Large intestine (tissue), 3 donors: ENCODE data around the gene NCK2. TPM values are rescaled to one million over a fixed set of nuclear protein-coding genes. Genes with fewer than 3 reads are reported as not detected.
"Not testable (repeated sequence)": the region's sequence is repeated elsewhere in the genome, so short reads cannot be mapped to it uniquely, and the experiment has no call there.

Source experiments
- DNase-seq, 2 donors: peaks; one replicate each; pipeline versions ENCODE4 v3.0.0 to v3.0.0-alpha.2; 2013
- H3K27ac ChIP-seq: one replicate; pipeline ENCODE4 v1.5.1; 2013; ENCODE audit warnings: low read length
- H3K27me3 ChIP-seq: 2 replicates; pipeline ENCODE4 v1.6.1; 2013; ENCODE audit warnings: low read length; ENCODE audit not compliant: control insufficient read depth, insufficient read depth
- H3K36me3 ChIP-seq: 2 replicates; pipeline ENCODE4 v1.6.1; 2013; ENCODE audit warnings: low read length; ENCODE audit not compliant: control insufficient read depth, insufficient read depth
- H3K4me1 ChIP-seq: one replicate; pipeline ENCODE4 v1.6.1; 2013; ENCODE audit warnings: low read length; ENCODE audit not compliant: control insufficient read depth, insufficient read depth
- H3K4me3 ChIP-seq: one replicate; pipeline ENCODE4 v1.5.1; 2013; ENCODE audit warnings: low read length
- H3K9me3 ChIP-seq: one replicate; pipeline ENCODE4 v1.6.1; 2013; ENCODE audit warnings: mild to moderate bottlenecking, low read depth, low read length, moderate library complexity; ENCODE audit not compliant: control insufficient read depth
- WGBS: methylation state at CpG from one replicate; pipeline ENCODE4 v1.1.5; 2013; ENCODE audit warnings: low lambda C conversion rate; ENCODE audit not compliant: insufficient coverage; 5-methylcytosine and 5-hydroxymethylcytosine counted together
- polyA plus RNA-seq: library from polyadenylated mRNA; unstranded; fragments of 120-200 nt; gene quantifications from one replicate; pipeline ENCODE4 v1.2.1, GENCODE V29; 2013

The NCK2 gene
- polyA plus RNA-seq, 1 donor, result 58.9 TPM

DNA sequence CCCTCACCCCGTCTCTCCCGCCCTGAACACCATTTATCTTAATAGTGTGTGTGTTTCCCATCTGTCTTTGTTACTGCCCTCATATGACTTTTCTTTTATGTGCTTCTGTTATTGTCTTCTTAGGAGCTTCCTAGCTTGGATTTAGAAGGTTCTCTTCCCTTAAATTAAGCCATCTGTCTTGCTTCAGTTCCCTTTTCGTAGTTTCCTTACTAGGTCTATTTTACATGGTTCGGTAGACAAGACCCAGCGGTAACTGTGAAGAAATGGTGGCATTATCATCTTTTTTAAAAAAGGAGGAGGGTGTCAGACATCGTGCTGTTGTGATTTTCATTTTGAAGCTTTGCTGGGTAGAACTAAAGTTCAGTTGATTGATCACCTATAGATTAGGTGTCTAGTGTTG, 10.3 kb downstream of the NCK2 start:
- Histone ChIP-seq H3K4me1 (peaks cover 16% of the 10 kb centered on the region), H3K36me3 (no peaks in the 10 kb centered on the region), H3K9me3 (no peaks in the 10 kb centered on the region), H3K27me3 (no peaks in the 10 kb centered on the region), H3K4me3 (no peak overlapping the region), H3K27ac (no peak overlapping the region)
- no CpG with 5 or more reads among the region's 6 CpGs for WGBS
- DNase-seq, result no peak

DNA sequence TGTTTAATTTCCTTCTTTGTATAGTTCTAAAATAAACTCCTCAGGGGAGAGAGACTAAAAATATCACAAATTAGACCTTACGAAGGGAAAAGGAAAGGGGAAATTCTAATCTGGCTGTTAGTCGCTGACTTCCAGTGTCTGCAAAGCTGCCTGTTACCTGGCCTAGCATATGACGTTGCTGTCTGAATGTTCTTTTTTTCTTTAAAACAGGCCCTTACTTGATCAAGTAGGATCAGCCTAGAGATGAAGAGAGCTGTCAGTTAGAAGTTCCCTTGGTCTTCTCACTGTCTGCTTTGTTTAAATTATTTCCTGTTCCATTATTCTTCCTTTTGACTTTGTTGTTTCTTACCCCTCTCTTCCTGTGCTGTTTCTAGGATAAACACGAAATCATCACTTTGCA, 11.2 kb downstream of the NCK2 start:
- peaks cover 14% of the 10 kb centered on the region for H3K4me1 ChIP-seq
- H3K36me3 ChIP-seq, result no peaks in the 10 kb centered on the region
- no peaks in the 10 kb centered on the region for H3K27me3 ChIP-seq
- 100% methylated on average over 1 of the region's 4 CpGs for WGBS
- DNase-seq, result no peak
- H3K4me3 ChIP-seq, result no peak overlapping the region
- H3K27ac ChIP-seq, result no peak overlapping the region
- no peaks in the 10 kb centered on the region for H3K9me3 ChIP-seq

DNA sequence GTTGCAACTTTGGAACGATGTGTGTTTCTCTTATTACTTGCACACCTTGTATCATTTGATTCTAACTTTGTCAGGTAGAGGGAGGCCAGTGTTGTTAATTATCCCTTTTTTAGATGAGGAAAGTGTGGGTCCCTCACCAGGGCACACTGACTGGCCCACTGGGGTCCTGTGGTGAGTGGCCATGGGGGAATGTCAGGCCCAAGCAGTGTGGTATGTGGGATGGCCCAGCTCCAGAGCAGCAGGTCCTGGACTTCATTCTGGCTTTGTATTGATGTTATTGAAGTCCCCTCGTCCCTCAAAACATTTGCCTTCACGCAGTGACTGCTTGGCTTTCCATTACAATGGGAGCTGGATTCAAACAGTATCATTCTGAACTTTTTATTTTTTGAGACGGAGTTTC, 11.7 kb downstream of the NCK2 start:
- Histone ChIP-seq H3K27ac (no peak overlapping the region), H3K9me3 (no peaks in the 10 kb centered on the region), H3K27me3 (no peaks in the 10 kb centered on the region), H3K4me1 (peaks cover 14% of the 10 kb centered on the region), H3K36me3 (no peaks in the 10 kb centered on the region), H3K4me3 (no peak overlapping the region)
- no peak for DNase-seq
- no CpG with 5 or more reads among the region's 4 CpGs for WGBS

DNA sequence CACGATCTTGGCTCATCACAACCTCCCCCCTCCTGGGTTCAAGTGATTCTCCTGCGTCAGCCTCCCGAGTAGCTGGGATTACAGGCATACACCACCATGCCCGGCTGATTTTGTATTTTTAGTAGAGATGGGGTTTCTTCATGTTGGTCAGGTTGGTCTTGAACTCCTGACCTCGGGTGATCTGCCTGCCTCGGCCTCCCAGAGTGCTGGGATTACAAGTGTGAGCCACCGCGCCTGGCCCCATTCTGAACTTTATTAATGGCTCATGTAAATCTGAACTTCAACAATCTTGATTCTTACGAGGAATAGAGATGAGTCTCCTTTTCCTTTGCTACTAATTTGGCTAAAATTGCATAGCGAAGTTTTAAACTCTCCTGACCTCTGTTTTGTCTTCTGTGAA, 12.2 kb downstream of the NCK2 start:
- peaks cover 14% of the 10 kb centered on the region for H3K4me1 ChIP-seq
- H3K27ac ChIP-seq, H3K36me3 ChIP-seq, DNase-seq, H3K9me3 ChIP-seq, H3K4me3 ChIP-seq, H3K27me3 ChIP-seq: not testable (repeated sequence)
- no CpG with 5 or more reads among the region's 10 CpGs for WGBS

DNA sequence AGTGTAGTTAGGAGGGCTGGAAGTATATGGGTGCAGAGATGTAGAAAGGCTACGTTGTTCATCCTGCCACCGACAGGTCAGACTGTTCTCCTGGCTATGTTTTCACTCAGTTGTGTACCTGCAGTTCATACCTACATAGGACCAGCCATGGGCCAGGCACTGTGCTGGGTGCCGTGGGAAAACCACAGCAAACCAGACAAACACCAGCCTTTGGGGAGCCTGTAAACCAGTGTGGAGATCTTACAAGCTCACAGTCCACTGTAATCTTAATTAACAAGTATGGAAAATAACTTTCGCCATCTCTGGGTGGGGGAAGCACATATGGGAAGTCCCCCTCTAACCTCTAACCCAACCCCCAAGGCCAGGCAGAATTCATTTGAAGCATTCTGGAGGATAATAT, 12.7 kb downstream of the NCK2 start:
- Histone ChIP-seq H3K4me3 (no peak overlapping the region), H3K36me3 (no peaks in the 10 kb centered on the region), H3K27ac (peak overlapping the region; percentile 25), H3K4me1 (peaks cover 14% of the 10 kb centered on the region), H3K27me3 (no peaks in the 10 kb centered on the region), H3K9me3 (no peaks in the 10 kb centered on the region)
- no peak for DNase-seq
- no CpG with 5 or more reads among the region's 4 CpGs for WGBS

DNA sequence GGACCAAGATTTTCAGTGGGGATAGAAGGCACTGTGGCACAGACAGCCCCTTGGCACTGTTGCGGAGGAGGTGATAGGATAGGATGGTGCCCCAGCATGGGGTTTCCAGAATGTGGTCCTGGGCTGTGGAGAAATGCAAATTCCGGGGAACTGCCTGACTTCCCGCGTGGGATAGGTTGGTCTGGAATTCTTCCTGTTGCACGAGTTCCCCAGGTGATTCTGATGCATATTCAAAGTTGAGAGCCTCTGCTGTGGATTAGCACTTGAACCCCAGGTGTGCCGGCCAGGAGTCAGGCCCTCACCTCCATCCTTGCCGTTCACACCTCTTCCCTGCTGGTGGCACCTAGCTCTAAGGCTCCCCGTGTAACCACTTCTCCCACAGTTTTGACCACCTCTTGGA, 15.5 kb downstream of the NCK2 start:
- DNase-seq, result no peak
- WGBS, result no CpG with 5 or more reads among the region's 8 CpGs
- Histone ChIP-seq H3K36me3 (peaks cover 4% of the 10 kb centered on the region), H3K27me3 (no peaks in the 10 kb centered on the region), H3K9me3 (no peaks in the 10 kb centered on the region), H3K4me1 (no peaks in the 10 kb centered on the region), H3K27ac (no peak overlapping the region), H3K4me3 (no peak overlapping the region)

DNA sequence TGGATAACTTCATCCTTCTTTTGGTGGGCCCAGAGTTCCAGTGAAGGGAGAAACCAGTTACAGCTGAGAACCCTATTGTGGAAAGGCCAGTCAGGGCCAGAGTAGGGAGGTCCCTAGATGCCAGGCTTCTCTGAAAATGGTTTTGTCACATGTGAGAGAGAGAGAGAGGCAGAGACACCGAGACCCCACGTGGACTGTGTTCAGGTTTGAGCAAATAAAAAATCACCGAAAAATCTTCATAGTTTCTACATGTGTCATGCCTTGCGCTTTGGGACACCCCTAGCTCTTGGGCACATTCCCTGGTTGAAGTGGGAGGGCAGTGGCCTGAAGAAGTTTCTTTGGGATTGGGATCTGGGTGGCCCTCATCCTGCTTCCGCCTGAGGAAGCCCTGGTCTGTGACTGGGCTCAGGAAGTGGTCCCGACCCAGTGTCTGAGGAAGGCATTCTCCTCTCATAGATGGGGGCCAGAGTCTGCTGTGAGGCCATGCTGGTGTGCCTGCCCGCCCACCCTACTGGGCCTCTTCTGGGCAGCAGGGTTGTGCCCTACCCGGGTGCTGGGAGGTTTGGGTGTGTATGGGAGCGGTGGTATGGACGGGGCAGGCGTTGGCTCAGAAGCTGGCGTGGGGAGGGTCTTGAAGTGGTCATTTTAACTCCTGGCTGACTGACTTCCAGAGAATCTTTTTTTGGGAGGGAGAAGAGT, 16.1 kb downstream of the NCK2 start:
- WGBS, result no CpG with 5 or more reads among the region's 12 CpGs
- Histone ChIP-seq H3K4me3 (no peak overlapping the region), H3K4me1 (no peaks in the 10 kb centered on the region), H3K27me3 (no peaks in the 10 kb centered on the region), H3K27ac (no peak overlapping the region), H3K9me3 (no peaks in the 10 kb centered on the region), H3K36me3 (peaks cover 4% of the 10 kb centered on the region)
- DNase-seq, result no peak

DNA sequence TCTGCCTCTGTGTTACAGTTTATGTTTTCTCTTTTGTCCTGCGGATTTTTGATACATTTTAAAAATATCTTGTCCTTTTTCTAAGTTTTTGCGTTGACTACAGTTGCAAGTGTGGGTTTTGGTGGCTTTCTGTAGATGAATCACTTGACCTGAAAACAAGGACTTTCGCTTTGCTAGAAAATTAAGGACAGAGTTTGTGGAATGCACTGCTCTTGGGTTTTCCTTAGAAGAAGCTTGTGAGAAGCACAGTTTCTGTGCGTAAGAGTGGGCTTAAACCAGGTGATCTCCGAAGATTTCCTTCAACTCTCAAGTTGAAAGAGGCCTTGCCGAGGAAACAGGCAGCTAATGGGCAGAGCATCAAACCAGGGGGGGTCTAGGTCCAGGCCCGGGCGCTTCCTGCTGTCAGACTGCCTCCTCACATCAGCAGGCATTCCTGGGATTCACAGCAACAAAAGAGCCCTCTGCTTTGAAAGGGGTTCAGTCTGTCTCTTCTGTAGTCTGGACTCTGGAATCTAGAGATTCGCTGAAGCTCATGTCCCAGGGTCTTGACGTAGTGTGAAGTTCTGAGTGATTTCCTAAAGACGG, 17.3 kb downstream of the NCK2 start:
- no peak overlapping the region for H3K4me3 ChIP-seq
- DNase-seq, result no peak
- peaks cover 7% of the 10 kb centered on the region for H3K36me3 ChIP-seq
- H3K4me1 ChIP-seq, result no peaks in the 10 kb centered on the region
- H3K27me3 ChIP-seq, result no peaks in the 10 kb centered on the region
- H3K27ac ChIP-seq, result no peak overlapping the region
- H3K9me3 ChIP-seq, result no peaks in the 10 kb centered on the region
- 100% methylated on average over 1 of the region's 11 CpGs for WGBS

DNA sequence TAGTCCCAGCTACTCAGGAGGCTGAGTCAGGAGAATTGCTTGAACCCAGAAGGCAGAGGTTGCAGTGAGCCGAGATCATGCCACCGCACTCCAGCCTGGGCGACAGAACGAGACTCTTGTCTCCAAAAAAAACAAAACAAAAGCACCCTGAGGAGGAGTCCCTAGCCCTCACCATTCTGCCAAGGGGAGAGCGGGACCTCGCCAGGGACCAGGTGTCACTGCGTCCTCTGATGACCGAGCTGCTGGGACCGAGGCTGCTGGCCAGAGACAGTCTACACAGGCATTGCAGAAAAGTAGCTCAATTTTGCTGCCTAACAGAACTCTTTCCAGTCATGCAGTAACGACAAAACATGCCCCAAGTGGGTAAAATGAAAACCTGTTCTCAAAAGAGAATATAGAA, 18.4 kb downstream of the NCK2 start:
- no peaks in the 10 kb centered on the region for H3K4me1 ChIP-seq

DNA sequence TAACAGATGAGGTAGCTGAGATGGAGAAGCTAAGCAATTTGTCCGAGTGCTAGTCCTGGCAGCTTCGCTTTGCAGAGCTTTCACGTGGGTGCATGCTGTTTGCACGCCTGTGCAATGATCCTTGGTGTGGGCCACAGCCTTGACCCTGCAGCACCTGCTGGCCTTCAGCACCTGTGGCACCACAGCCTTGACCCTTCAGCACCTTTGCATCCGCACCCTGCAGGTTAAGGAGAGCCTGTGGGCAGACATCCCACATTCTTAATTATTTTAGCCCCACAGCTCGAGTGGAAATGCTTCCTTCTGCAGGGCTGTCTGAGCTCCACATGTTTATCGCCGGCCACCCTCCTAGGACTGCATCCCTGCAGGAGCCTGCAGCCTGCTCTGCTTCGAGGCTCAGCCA, 19.3 kb downstream of the NCK2 start:
- no peak for DNase-seq
- H3K4me3 ChIP-seq, result no peak overlapping the region
- peaks cover 2% of the 10 kb centered on the region for H3K9me3 ChIP-seq
- no peaks in the 10 kb centered on the region for H3K4me1 ChIP-seq
- peaks cover 19% of the 10 kb centered on the region for H3K36me3 ChIP-seq
- H3K27ac ChIP-seq, result no peak overlapping the region
- H3K27me3 ChIP-seq, result no peaks in the 10 kb centered on the region
- WGBS, result no CpG with 5 or more reads among the region's 9 CpGs

More for the DNA sequence above, 18.4 kb downstream of the NCK2 start:
- Histone ChIP-seq H3K27ac (no peak overlapping the region), H3K9me3 (no peaks in the 10 kb centered on the region), H3K36me3 (peaks cover 17% of the 10 kb centered on the region), H3K4me3 (no peak overlapping the region), H3K27me3 (no peaks in the 10 kb centered on the region)
- no peak for DNase-seq
- WGBS, result 82% methylated on average over 1 of the region's 10 CpGs
